Fibroblast of skin of abdomen (primary cell): ENCODE measurements around the gene NUDT21. TPM values are rescaled to one million over a fixed set of nuclear protein-coding genes. Genes with fewer than 3 reads are reported as not detected.
"Not testable (repeated sequence)": the region's sequence is repeated elsewhere in the genome, so short reads cannot be mapped to it uniquely, and the experiment has no call there.

Experiments used
- DNase-seq: peaks from one replicate; pipeline ENCODE4 v3.0.0-alpha.2; 2013
- polyA plus RNA-seq, 2 experiments: library from polyadenylated mRNA; unstranded; fragments of 120-200 nt; gene quantifications; one replicate each; pipeline ENCODE4 v1.2.1, GENCODE V29; 2013; ENCODE audit not compliant: insufficient read length in 2 of 2

Gene NUDT21
- polyA plus RNA-seq (2013, experiment 1 of 2; ENCODE audit: insufficient read length): 79.3 TPM
- 81.6 TPM for polyA plus RNA-seq (2013, experiment 2 of 2; ENCODE audit: insufficient read length)

DNA sequence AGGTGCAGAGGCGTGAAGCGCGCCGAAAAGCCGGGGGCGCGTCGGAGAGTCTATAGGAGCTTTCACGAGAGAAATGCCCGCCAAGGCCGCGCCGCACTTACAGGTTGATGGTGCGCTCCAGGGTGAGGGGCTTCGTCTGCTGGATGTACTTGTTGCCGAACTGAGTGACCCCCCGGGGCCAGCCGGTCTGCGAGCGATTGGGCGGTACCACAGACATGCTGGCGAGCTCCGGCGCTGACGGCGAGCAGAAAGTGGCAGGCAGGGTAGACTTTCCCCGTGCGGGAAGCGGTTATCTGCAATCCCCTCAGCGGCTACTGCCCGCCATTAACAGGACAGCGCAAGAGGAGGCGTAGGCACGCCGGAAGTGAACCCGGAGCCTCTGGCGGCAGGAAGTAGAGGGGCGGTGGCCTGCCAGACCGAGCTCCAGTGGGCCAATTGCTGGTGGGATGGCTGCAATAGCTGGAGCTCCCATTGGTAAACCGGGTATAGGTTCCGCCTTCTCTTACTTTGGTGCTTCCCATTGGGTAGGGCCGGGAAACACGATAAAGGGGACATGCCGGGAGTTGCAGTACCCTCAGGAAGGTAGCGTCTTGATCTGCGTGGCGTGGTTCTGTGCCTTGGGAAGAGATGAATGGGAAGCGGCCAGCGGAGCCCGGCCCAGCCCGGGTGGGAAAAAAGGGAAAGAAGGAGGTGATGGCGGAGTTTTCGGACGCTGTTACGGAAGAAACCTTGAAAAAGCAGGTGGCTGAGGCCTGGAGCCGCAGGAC lies at the start of gene NUDT21, which contains the start of gene OGFOD1:
NUDT21 (minus strand) TSS at position 347 of the 767 bp plus-strand sequence; CDS start at position 217, 130 bp downstream.
OGFOD1 (plus strand) TSS at position 569 of the 767 bp plus-strand sequence; CDS start at position 628, 59 bp downstream.
- peak; percentile 98 for DNase-seq

DNA sequence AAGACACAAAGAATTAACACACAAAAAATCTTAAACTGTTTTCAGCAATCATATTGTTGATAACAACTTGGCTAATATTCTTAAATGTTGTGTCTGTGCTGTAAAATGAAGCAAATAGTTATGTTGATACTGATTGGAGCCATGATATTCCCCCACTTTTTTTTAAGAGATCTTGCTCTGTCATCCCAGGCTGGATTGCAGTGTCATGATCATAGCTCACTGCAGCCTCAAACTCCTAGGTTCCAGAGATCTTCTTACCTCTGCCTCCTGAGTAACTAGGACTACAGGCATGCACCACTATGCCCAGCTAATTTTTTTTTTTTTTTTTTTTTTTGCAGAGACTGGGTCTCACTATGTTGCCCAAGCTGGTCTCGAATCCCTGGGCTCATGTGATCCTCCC lies 42.7 kb upstream of the NUDT21 start:
- no peak for DNase-seq

DNA sequence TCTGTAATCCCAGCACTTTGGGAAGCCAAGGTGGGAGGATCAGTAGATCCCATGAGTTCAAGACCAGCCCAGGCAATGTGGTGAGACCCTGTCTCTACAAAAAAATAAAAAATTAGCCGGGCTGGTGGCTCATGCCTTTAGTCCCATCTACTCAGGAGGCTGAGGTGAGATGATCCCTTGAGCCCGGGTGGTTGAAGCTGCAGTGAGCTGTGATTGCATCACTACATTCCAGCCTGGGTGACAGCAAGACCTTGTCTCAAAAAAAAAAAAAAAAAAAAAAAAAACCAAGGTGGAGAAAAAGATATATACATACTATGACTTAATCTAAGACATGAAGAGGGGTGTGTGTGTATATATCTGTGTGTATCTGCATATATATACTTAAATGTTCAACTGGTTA lies 42.0 kb upstream of the NUDT21 start:
- peak; percentile 12 for DNase-seq

DNA sequence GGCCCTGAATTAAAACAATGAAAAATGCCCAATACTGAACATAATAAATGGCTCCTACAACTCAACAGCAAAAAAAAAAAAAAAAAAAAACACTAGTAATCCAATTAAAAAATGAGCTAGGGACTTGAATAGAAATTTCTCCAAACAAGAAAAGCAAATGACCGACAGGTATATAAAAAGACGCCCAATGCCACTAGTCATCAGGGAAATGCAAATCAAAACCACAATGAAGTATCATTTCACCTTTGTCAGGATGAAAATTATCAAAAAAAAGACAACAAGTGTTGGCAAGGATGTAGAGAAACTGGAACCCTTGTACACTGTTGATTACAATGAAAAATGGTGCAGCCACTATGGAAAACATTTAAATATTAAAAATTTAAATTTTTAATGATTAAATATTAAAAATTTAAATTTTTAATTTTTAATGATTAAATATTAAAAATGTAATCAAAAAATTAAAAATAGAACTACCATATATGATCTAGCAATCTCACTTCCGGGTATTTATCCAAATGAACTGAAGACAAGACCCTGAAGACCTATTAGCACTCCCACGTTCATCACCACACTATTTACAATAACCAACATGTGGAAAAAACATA lies 40.6 kb upstream of the NUDT21 start:
- no peak for DNase-seq

DNA sequence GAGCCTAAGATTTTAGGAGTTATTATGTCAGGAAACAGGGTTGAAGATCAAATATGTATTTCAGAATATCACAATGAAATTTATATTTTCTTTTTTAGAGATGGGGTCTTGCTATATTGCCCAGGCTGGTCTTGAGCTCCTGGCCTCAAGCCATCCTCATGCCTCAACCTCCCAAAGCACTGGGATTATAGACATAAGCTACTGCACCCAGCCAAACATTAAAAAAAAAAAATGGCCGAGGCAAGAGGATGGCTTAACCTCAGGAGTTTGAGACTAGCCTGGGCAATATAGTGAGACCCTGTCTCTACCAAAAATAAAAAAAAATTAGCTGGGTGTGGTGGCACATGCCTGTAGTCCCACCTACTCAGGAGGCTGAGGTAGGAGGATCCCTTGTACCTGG lies 37.7 kb upstream of the NUDT21 start:
- not testable (repeated sequence) for DNase-seq

DNA sequence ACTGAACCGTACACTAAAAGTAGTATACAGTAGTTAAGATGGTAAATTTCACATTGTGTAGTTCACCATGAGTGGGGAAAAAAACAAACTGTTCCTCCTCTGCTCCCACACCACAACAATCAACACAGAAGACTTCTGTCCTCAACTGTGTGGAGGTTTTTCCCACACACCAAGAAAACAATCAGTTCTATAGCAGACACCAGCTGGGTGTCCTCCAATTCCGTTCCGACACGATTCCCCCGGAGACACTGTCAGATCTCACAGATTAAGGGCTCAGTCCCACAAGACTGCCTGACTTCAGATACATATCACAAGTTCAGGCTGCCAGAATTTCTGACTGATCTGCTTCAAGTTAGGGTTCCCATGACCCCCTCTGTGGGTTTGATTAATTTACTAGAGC lies 36.9 kb upstream of the NUDT21 start:
- DNase-seq: no peak

DNA sequence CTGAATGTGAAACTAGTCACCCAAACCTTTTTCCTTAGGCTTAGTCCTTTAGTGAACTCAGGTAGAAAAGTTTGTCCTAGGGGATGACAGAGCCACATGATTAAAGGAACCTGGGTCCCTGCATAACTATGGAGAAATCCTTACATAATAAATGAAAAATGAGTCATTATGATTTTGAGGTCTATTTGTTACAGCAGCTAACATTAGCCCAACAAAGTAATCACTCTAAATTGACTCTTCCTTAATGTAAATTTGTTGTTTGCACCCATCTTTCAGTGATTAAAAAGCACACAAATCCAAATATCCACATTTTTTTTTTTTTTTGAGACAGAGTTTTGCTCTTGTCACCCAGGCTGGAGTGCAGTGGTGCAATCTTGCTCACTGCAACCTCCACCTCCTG lies 32.3 kb upstream of the NUDT21 start:
- DNase-seq: no peak

DNA sequence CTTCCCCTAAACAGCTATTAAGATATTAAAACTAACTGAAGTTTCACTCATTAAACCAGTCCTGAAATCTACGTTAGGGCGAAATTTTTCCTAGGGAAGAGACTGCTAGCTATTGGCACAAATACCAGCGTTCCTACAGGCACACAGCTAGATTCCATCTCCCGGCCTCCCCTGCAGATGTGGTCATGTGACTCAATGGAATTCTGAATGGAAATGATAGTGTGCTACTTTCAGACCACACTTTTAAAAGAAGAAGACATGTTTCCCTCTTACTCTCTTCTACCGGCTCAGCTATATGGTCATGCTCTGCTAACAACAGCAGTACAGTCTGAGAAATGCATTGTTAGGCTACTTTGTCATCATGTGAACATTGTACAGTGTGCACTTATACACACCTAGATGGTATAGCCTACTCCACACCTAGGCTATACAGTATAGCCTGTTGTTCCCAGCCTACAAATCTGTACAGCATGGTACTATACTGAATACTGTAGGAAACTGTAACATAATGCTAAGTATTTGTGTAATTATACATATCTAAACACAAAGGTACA lies 31.6 kb upstream of the NUDT21 start:
- DNase-seq: no peak

DNA sequence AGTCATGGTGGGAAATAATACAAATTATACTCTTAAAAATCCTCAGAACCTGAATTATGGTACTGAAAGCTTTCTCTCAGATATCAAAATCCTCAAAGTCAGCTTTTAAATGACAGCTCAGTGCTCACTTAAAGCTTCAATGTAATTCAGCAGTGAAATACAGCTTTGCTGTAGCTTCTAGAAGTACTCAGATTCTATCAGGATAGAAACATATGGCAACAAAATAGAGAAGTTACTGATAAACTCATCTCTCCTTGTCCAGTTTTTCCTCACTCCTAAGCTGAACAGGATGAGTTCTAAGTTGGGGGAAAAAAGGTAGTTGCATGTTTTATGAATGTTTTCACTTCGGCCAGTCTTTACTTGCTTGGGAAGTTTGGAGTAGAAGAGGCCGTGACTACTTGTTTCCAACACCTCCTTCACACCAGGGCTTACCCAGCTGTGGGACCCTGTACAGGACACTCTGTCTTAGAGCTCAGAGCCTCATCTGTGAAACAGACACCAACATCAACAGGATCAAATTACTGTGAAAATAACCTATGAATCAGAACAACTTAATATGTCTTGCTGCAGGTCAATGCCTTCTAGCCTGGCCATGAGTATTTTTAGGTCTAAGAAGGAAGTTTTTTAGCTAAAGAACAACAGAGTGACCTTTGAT lies 30.5 kb upstream of the NUDT21 start:
- DNase-seq: peak; percentile 4

DNA sequence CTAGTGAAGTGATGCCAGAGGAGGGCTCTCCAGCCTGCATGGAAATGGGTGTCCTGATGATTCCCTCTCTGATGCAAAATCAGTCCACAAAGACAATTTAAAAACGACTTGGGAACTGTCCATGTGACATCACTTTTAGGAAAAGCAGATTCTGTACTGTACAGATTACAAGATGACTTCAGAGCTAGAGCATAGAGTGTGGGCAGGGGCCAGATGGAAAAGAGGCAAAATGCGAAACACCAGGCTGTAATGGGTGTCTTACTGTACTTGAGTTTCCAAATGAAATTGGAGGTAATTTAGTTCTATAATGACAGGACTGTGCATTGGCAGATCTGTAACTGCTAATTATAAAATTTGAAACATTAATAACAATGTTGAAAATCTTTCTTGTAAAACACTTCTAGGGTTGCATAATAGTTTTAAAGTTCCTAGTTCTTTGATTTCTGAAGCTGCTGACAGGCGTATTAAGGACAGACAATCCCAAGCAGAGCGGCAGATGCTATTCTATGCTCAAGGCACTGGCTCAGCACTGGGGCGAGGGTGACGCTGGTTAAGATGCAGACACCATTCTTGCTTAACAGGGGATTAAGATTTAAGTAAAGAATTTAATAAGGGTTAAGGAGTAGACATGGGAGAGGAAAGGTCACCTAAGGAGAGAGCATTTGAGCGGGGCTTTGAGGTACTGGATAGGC lies 29.8 kb upstream of the NUDT21 start:
- DNase-seq: no peak

DNA sequence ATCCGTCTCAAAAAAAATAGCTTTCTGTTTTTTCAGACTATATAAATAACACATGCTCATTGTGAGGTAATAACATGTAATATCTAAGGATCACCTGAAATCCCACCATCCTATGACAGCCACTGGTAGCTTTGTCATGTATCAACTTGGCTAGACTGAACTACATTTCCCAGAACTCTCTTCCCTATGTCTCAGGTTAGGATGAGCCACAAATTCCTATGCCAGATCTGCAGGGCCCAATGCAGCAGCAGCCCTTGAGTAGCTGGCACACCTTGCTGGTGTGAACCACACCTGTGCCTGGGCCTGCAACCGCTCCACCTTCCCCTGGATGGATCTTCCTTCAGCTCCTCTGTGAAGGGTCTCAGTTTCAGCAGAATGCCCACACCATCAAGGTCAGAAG lies 28.3 kb upstream of the NUDT21 start:
- DNase-seq: no peak

DNA sequence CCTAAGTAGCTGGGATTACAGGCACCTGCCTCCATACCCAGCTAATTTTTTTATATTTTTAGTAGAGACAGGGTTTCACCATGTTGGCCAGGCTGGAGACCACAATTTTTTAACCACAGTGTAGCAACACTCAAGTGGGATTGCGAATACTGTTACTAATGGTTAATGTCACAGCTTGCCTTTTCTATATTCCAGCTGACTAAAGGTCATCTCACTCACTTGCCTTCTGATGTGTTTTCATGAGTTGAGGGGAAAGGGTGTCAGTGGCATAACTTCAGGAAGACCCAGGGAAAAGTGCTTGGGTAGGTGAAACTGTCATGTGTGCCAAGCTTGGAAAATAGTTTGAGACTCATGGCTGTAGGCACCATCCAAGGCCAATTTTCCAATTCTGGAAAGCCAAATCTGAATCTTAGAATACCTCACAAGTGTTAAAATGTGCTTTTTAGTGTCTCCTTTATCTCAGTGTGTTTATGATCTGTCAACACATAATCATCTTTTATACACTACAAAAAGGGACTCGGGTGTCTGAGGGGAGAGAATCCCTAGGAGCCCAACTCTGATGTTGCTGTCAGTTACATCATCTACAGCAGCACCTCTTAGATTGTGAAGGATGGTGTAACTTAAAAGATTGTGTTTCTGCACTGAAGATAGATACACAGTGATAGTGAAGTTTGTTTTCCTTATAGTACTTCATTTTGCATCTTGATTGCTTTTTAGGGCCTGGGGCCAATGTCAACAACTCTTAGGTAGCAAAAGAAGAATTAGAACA lies 27.3 kb upstream of the NUDT21 start:
- peak; percentile 43 for DNase-seq

DNA sequence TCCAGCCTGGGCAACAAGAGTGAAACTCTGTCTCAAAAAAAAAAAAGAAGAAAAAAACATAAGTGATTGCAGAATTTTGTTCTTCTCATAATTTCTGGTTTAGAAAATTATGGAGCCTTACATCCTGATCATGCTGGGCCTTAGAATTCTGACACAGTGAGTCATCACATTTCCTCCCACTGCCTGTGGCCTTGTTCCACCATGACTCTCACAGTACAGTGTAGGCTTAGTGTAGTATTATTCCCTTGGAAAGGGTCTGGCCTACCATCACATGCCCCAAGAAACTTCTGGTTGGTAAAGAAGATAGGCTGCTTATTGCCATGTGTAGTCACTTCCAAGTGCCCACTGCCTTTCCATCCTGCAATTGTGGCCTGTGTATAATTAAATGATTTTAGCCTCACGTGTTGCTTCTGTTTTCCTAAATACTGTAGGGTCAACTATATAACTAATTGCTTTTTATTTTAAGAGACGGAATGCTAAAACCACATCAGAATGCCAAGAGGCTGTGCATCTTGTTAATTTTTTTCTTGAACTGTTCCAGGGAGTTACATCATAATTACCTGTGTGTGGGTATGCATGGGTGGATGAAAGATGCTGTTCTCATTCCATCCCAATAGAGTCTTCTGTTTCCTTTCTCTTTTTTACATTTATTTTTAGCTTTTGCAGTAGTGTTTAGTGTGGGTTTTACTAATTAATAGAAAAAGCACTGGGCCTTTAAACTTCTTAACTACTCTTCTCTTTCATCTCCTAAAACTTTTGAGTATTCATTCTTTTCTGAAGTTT lies 26.2 kb upstream of the NUDT21 start:
- peak; percentile 89 for DNase-seq

DNA sequence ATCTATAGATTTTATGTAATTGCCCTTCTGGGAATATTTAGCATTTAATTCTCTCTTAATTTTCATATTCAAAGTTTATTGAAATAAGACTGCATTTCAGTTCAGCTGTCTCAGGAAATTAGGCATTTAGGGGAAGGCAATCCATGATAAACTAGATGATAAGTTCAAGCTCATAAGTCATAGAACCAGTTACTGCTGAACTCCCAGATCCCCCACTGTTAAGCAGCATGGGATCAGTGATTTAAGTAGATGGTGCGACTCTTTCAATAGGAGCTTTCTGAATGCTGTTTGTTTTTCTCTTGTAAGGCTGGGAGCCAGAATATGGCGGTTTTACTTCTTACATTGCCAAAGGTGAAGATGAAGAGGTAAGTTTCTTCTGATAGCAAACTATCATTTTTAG lies 24.1 kb upstream of the NUDT21 start:
- no peak for DNase-seq

DNA sequence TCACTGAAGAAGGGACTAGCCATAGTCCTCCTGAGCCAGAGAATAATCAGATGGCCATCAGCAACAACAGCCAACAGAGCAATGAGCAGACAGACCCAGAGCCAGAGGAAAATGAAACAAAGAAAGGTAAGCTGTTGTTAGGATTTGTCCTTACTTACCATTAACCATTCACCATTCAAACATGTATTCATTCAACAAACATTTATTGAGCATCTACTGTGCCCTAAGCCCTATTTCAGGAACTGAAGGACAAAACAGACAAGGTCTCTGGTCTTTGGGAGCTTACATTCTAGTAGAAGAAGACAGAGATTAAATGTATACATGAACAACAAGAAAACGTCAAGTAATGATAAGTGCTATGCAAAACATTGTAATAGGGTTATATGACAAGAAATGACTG lies 19.5 kb upstream of the NUDT21 start:
- DNase-seq: no peak

DNA sequence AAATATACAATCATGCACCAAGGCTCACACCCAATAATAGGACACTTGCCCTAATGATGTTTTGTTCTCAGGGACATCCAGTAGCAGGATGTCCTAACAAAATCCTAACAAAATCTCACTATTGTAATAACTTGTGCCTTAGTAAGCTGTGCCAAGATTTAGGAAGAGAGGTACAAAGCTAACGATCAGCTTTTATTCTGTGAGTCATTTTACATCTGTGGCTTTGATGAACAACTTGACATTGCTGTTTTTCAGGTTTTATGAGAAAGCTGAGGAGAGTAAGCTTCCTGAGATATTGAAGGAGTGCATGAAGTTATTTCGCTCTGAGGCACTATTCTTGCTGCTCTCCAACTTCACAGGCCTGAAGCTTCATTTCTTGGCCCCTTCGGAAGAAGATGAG lies 19.1 kb upstream of the NUDT21 start:
- no peak for DNase-seq

DNA sequence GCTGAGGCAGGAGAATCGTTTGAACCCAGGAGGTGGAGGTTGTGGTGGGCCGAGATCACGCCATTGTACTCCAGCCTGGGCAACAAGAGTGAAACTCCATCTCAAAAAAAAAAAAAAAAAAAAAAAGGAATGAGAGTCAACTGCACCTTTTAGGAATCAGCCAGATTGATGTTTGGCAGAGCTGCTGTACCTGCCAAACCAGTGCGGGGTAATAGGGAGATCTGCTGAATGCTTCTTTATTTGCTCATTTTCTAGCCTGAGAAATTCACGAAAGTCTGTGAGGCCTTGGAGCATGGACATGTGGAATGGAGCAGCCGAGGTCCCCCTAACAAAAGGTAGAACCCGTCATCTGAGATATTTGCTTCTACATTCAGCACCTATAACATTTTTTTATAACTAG lies 18.6 kb upstream of the NUDT21 start:
- no peak for DNase-seq

DNA sequence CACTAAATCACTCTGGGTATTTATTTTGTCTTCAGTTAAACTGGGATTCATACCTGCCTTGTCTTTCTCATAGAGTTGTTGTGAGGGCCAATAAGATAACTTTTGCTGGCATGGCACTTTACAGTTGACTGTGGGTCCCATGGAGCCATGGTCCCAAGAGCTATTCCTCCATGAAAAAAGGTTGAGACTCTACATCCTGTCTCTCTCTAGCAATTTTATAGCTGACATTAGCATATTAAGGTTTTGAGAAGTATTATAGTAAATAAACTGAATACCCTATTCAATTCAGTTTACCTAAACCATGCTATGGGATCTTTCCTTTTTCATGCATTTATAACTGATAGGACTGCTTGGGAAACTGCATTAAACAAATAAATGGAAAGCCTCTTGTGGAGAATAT lies 17.7 kb upstream of the NUDT21 start:
- DNase-seq: no peak

DNA sequence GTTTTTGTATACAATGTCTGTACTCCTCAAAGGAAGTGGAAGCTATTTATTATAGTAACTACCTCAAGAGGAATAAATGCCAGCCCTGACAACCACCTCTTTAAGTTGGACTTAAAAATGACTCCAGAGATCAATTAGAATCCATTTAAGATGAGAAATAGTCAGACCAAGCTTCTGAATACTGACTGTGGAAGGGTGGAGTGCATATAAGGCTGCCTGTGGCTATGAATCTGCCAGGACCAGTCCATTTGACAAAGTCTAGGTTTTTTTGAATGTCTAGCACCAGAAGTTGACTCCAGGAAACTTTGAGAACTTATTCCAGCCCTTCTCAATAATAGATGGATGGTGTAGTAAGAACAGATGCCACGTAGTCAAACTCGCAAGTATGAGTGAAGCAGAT lies 15.2 kb upstream of the NUDT21 start:
- no peak for DNase-seq

DNA sequence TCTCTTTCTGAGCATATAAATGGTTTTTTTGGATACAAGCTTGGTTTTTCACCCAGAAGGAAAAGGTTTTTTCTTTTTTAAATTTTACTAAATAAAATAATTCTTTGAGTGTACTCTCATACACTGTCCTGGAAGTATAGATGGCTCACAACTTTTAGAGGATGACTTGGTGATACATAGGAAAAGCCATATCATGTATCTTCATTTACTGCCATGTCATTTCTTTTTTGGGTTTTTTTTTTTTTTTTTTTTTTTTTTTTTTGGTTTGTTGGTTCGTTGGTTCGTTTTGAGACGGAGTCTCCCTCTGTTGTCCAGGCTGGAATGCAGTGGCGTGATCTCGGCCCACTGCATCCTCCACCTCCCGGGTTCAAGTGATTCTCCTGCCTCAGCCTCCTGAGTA lies 12.0 kb upstream of the NUDT21 start:
- no peak for DNase-seq
